22Rv1 (cell line): ENCODE results near the gene G6PC2.

Source experiments
- ZFX ChIP-seq: fragments of 450-650 bp; IDR thresholded peaks from 2 replicates; pipeline ENCODE4 v1.6.1; 2017; ENCODE audit warnings: antibody characterized with exemption, borderline replicate concordance
- TF ChIP-seq, protein P1 (sequence below): fragments of 450-650 bp; IDR thresholded peaks from 2 replicates; pipeline ENCODE4 v1.5.1; 2017; ENCODE audit warnings: mild to moderate bottlenecking

DNA sequence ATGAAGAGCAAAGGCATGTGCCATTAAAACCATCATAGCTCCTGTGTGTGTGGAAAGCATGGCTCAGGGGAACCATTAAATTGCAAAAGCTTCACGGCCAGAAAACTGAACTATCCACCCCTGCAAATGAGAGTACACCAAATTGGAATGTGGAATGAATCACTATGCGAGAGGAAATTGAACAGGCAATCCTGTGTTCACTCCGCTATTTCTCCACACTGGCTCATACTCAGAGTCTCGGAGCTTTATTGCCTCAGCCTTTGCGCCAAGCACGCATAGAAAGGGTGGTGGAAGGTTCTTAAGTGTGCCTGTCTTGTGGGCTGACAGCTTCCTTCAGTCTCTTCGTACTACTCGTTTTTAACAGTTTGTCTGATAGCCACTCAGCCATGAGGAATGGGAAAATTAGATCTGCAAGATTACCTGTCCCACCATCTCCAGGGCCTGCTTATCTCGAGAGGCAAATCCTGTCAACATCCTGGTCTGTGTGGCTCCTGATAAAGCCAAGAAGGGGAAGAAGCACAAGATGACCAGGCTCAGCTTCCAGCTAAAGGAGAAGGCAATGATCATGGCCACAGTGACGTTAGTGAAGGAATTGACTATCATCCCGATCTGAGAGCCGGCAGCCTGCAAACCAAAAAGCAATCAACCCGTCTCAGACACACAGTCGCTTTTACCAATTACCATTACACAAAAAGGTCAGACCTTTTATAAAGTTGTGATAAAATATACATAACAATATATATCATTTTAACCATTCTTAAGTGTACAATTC lies 34.9 kb downstream of the G6PC2 start:
- TF ChIP-seq, protein P1, sequence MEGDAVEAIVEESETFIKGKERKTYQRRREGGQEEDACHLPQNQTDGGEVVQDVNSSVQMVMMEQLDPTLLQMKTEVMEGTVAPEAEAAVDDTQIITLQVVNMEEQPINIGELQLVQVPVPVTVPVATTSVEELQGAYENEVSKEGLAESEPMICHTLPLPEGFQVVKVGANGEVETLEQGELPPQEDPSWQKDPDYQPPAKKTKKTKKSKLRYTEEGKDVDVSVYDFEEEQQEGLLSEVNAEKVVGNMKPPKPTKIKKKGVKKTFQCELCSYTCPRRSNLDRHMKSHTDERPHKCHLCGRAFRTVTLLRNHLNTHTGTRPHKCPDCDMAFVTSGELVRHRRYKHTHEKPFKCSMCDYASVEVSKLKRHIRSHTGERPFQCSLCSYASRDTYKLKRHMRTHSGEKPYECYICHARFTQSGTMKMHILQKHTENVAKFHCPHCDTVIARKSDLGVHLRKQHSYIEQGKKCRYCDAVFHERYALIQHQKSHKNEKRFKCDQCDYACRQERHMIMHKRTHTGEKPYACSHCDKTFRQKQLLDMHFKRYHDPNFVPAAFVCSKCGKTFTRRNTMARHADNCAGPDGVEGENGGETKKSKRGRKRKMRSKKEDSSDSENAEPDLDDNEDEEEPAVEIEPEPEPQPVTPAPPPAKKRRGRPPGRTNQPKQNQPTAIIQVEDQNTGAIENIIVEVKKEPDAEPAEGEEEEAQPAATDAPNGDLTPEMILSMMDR, result no peak
- TF ChIP-seq ZFX, result no peak
